HG02852 (cell line): ENCODE measurements around the gene CRIP2.
A peak's percentile ranks its signal among the peaks of the same experiment; 100 is the strongest.

Experiments used
- ATAC-seq: cut with Tn5 transposase; IDR thresholded peaks from one replicate; pipeline ENCODE4 v1.9.1; 2021; ENCODE audit warnings: mild to moderate bottlenecking, moderate library complexity; ENCODE audit not compliant: unreplicated experiment

Gene CRIP2

DNA sequence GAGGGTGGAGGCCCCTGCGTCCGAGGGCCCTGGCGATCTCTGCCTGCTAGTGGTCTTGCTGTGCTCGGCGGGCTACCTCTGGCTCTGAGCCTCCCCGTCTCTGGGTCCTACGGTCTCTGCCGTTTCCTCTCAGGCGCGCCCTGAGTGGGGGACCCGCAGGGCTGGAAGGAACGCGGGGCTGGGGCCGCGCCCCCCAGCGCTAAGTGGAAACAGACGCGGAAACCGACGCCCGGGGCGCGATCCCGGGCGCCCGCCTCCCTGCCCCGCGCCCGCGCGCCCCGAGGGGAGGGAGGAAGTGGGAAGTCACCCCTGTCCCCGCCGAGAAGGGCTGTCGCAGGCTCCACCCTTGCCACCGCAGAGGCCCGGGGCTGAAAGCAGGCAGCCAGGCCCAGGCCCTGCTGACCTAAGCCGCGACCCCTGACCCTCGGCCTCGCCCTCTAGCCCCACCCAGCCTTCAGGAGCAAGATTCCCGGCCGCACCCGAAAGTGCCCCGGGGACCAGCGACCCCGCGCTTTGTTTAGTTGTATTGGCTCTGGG lies 12.9 kb downstream of the CRIP2 start:
- no peak for ATAC-seq

GRCh38 chr14:105487986-105488777 lies 13.6 kb downstream of the CRIP2 start:
- no peak for ATAC-seq

GRCh38 chr14:105488781-105489541 lies 14.3 kb downstream of the CRIP2 start:
- no peak for ATAC-seq

GRCh38 chr14:105489542-105490266 lies 15.1 kb downstream of the CRIP2 start:
- ATAC-seq: no peak

DNA sequence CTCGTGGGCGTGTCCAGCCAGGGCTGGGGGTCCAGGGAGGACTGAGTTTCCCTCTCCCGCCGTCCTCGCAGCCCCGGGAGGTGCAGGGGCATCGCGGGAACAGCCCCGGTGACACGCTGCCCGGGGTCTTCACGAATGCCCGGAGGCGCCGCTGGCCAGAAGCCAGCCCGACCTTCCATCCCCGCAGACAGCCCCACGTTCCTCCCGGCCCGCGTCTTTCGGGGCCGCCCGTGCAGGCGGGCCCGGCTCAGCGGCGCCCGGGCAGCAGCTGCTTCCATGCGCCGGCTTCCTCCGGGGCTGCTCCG lies 15.6 kb downstream of the CRIP2 start:
- ATAC-seq: peak; percentile 1

- peak; percentile 66 for ATAC-seq
Observed at GRCh38 chr14:105490572-105491365, 16.1 kb downstream of the CRIP2 start, which contains the start of gene TEDC1. Gene TEDC1 (plus strand): TSS chr14:105491246. CDS start chr14:105491376, 130 bp downstream.

- peak; percentile 4 for ATAC-seq
Observed at GRCh38 chr14:105491366-105491973, 16.8 kb downstream of the CRIP2 start.

- ATAC-seq: no peak
Observed at GRCh38 chr14:105492031-105492970, 17.7 kb downstream of the CRIP2 start.

DNA sequence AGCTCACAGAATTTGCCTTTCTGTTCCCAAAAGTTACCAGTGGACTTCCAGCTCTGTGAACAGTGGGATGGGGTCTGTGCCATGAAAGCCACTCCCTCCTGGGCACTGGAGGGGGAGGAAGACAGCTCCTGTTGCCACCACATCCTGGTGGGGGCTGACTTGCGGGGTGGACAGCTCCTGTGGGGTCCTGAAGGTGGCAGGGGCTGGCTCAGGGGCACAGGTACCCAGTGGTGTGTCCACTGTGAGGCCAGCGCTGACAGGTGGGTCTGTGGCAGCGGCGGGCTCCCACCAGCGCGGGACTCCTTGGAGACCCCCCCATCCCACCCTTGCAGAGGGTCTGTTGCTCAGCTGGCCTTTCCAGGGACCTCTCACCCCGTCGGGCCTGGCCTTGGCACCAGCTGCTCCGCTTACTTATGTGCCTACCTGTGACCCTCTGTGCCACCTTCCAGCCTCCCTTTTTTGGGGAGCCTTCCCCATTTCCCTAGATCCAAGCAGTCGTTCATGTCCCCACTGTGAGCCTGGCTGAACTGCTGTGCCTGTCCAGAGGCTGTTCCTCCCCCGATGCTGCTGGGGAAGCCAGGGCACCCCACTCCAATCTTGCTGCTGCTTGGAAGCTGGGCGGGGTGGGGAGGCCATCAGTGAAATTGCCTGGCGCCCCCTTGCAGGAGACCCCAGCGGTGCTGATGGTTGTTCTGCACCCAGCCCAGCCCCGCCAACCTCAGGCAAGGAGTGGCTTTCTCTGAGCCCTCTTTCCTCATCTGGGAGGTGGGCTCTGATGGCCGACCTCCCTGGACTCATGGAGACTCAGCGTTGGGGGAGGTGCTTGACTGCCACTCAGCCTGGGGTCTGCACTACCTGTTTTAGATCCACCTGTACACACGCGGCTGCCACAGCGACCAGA lies 18.6 kb downstream of the CRIP2 start:
- no peak for ATAC-seq

DNA sequence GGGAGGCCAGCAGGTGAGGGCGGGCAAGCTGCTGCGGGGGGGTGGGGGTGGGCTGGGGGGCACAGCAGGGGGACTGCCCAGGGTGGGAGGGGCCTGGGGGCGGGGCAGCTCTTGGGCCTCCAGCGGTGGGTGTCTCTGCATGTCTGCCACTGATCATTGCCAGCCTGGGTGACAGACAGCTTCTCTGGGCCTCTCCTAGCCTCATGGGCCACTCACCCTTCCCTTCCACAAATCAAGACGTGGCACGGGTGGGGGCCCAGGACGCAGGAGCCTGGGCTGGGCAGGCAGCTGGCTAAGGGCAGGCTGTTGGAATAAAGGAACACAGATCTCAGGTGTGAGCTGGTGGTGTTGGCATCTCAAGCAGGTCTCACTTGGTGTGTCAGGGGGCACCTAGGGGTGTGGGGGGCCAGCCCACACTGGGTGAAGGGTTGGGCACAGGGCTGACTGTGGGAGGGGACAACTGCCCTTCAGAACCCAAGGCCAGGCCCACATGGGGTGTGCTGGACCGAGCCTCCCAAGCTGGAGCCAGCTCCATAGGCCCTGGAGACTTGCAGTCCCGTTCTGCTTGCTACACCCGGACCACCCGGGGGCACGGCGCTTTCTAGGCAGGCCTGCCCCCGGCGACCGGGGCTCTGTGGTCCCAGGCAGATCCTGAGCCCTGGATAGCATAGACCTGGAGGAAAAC lies 19.4 kb downstream of the CRIP2 start:
- ATAC-seq: no peak

DNA sequence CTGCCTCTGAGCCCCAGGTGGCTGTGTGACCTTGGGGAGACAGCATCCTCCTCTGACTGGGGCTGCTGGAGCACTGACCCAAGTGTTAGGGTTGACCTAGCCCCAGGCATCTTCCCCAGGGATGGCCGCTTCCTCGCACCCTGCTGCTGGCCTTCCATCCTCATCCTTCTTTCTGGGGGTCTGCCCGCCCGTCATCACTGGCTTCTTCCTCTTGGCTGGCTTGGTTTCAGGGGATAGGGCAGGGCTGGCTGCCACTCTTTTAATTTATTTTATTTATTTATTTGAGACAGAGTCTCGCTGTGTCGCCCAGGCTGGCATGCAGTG lies 19.9 kb downstream of the CRIP2 start:
- ATAC-seq: no peak

- no peak for ATAC-seq
Observed at GRCh38 chr14:105495101-105495989, 20.7 kb downstream of the CRIP2 start.

GRCh38 chr14:105495990-105496830 lies 21.6 kb downstream of the CRIP2 start:
- no peak for ATAC-seq

- ATAC-seq: no peak
Observed at GRCh38 chr14:105496831-105497591, 22.4 kb downstream of the CRIP2 start.
